Trophoblast cell (in vitro differentiated cells and primary cell): Measurements from ENCODE around the gene ZBTB32. TPM values are rescaled to one million over a fixed set of nuclear protein-coding genes. Genes with fewer than 3 reads are reported as not detected.
"Not testable (repeated sequence)": the region's sequence is repeated elsewhere in the genome, so short reads cannot be mapped to it uniquely, and the experiment has no call there.

Source experiments
- DNase-seq, 2 donors: peaks; one replicate each; pipeline ENCODE4 v3.0.0-alpha.2; 2016
- H2AFZ ChIP-seq: 2 replicates; pipeline ENCODE4 v1.6.1; 2013; ENCODE audit warnings: low read length, moderate library complexity, mild to moderate bottlenecking; ENCODE audit not compliant: insufficient read depth, poor library complexity
- H2AK5ac ChIP-seq: 2 replicates; pipeline ENCODE4 v1.6.1; 2013; ENCODE audit warnings: mild to moderate bottlenecking, low read length
- H2BK120ac ChIP-seq: 2 replicates; pipeline ENCODE4 v1.6.1; 2013; ENCODE audit warnings: low read length, mild to moderate bottlenecking, moderate library complexity; ENCODE audit not compliant: insufficient read depth, poor library complexity
- H2BK12ac ChIP-seq: 2 replicates; pipeline ENCODE4 v1.6.1; 2013; ENCODE audit warnings: mild to moderate bottlenecking, low read length, moderate library complexity
- H2BK5ac ChIP-seq: 2 replicates; pipeline ENCODE4 v1.6.1; 2013; ENCODE audit warnings: low read length, low read depth, moderate library complexity, mild to moderate bottlenecking; ENCODE audit not compliant: poor library complexity
- H3K14ac ChIP-seq: 2 replicates; pipeline ENCODE4 v1.6.1; 2013; ENCODE audit warnings: mild to moderate bottlenecking, low read length
- H3K18ac ChIP-seq: 2 replicates; pipeline ENCODE4 v1.6.1; 2013; ENCODE audit warnings: mild to moderate bottlenecking, low read length
- H3K23ac ChIP-seq: 2 replicates; pipeline ENCODE4 v1.6.1; 2013; ENCODE audit warnings: low read length
- H3K27ac ChIP-seq: 2 replicates; pipeline ENCODE4 v1.5.1; 2013; ENCODE audit warnings: low read depth, mild to moderate bottlenecking, inconsistent platforms, low read length, moderate library complexity
- H3K27me3 ChIP-seq: 2 replicates; pipeline ENCODE4 v1.6.1; 2013; ENCODE audit warnings: inconsistent platforms, mild to moderate bottlenecking, low read length, moderate library complexity; ENCODE audit not compliant: insufficient read depth
- H3K36me3 ChIP-seq, 2 experiments: 1 replicate in 1 of 2; 2 replicates in 1 of 2; pipeline ENCODE4 v1.6.1; 2013; ENCODE audit warnings: low read length in 2 of 2, mild to moderate bottlenecking in 2 of 2, moderate library complexity in 1 of 2; ENCODE audit not compliant: insufficient read depth in 2 of 2, control insufficient read depth in 1 of 2
- H3K4ac ChIP-seq: 2 replicates; pipeline ENCODE4 v1.6.1; 2013; ENCODE audit warnings: low read depth, mild to moderate bottlenecking, low read length, moderate library complexity
- H3K4me1 ChIP-seq, 2 experiments: 1 replicate in 1 of 2; 2 replicates in 1 of 2; pipeline ENCODE4 v1.6.1; 2013; ENCODE audit warnings: low read length in 2 of 2, mild to moderate bottlenecking in 2 of 2, moderate library complexity in 1 of 2; ENCODE audit not compliant: insufficient read depth in 2 of 2, control insufficient read depth in 1 of 2
- H3K4me2 ChIP-seq: 2 replicates; pipeline ENCODE4 v1.6.1; 2013; ENCODE audit warnings: inconsistent platforms, mild to moderate bottlenecking, low read length, moderate library complexity
- H3K4me3 ChIP-seq: 2 replicates; pipeline ENCODE4 v1.5.1; 2013; ENCODE audit warnings: mild to moderate bottlenecking, low read depth, low read length, inconsistent platforms
- H3K79me1 ChIP-seq: one replicate; pipeline ENCODE4 v1.6.1; 2013; ENCODE audit warnings: low read length
- H3K79me2 ChIP-seq: 2 replicates; pipeline ENCODE4 v1.6.1; 2013; ENCODE audit warnings: low read length, mild to moderate bottlenecking; ENCODE audit not compliant: control insufficient read depth, insufficient read depth, poor library complexity
- H3K9ac ChIP-seq: 2 replicates; pipeline ENCODE4 v1.6.1; 2013; ENCODE audit warnings: mild to moderate bottlenecking, low read length
- H3K9me3 ChIP-seq: 2 replicates; pipeline ENCODE4 v1.6.1; 2013; ENCODE audit warnings: low read depth, mild to moderate bottlenecking, control low read depth, inconsistent platforms, low read length; ENCODE audit not compliant: insufficient read depth
- H4K12ac ChIP-seq: 2 replicates; pipeline ENCODE4 v1.6.1; 2013; ENCODE audit warnings: low read depth, mild to moderate bottlenecking, low read length, moderate library complexity
- H4K8ac ChIP-seq: 2 replicates; pipeline ENCODE4 v1.6.1; 2013; ENCODE audit warnings: low read depth, mild to moderate bottlenecking, low read length, moderate library complexity
- H4K91ac ChIP-seq: one replicate; pipeline ENCODE4 v1.6.1; 2013; ENCODE audit warnings: low read depth, mild to moderate bottlenecking, low read length, moderate library complexity
- WGBS: extraction: QIAGEN DNeasy Blood & Tissue Kit; methylation state at CpG from one replicate; pipeline ENCODE4 v1.1.7; 2013; ENCODE audit warnings: missing lambda C conversion rate; ENCODE audit not compliant: insufficient read length, insufficient coverage; ENCODE audit errors: extremely low coverage; 5-methylcytosine and 5-hydroxymethylcytosine counted together
- polyA plus RNA-seq: library from polyadenylated mRNA; stranded (reverse); fragments of 200-250 nt; gene quantifications from 2 replicates; pipeline ENCODE4 v1.2.3, GENCODE V29; 2013

Gene ZBTB32
- not detected in 2 replicates for polyA plus RNA-seq

- no peak within 1 kb of the TSS for H2AFZ ChIP-seq
- H3K27me3 ChIP-seq: no peaks in the 10 kb centered on the region
- no peak within 1 kb of the TSS for H4K8ac ChIP-seq
- H3K4me1 ChIP-seq: peaks cover 3 to 5% of the 10 kb centered on the region in 2 experiments
- no peak within 1 kb of the TSS for H3K4me2 ChIP-seq
- no peak within 1 kb of the TSS for H3K4ac ChIP-seq
- H2BK12ac ChIP-seq: no peak within 1 kb of the TSS
- H3K23ac ChIP-seq: no peak within 1 kb of the TSS
- no peaks in the 10 kb centered on the region for H3K9me3 ChIP-seq
- H3K79me1 ChIP-seq: no peaks in the 10 kb centered on the region
- H3K27ac ChIP-seq: no peak within 1 kb of the TSS
- no peak within 1 kb of the TSS for H3K14ac ChIP-seq
- no CpG with 5 or more reads among the region's 24 CpGs for WGBS
- no peak within 1 kb of the TSS for H3K9ac ChIP-seq
- no peak within 1 kb of the TSS for H2BK5ac ChIP-seq
- no peaks in the 10 kb centered on the region for H3K36me3 ChIP-seq
- no peaks in the 10 kb centered on the region for H3K79me2 ChIP-seq
- H3K18ac ChIP-seq: no peak within 1 kb of the TSS
- no peak within 1 kb of the TSS for H4K12ac ChIP-seq
- no peak within 1 kb of the TSS for H2BK120ac ChIP-seq
- no peak within 1 kb of the TSS for H4K91ac ChIP-seq
- H3K4me3 ChIP-seq: no peak within 1 kb of the TSS
- H2AK5ac ChIP-seq: no peak within 1 kb of the TSS
- DNase-seq: peak in 1 of 2 donors; percentile 40
Measured at GRCh38 chr19:35704218-35704617, at the start of gene ZBTB32. Gene ZBTB32 (plus strand): TSS chr19:35704558. CDS start chr19:35714627, 10,069 bp downstream.

- H3K4me1 ChIP-seq, H3K18ac ChIP-seq, H3K79me2 ChIP-seq, H3K23ac ChIP-seq, H2AFZ ChIP-seq, H2BK12ac ChIP-seq, H3K4ac ChIP-seq, H4K12ac ChIP-seq, H3K79me1 ChIP-seq, H2AK5ac ChIP-seq, H4K8ac ChIP-seq, H3K9ac ChIP-seq, H3K14ac ChIP-seq, H3K9me3 ChIP-seq, DNase-seq, H2BK120ac ChIP-seq, H2BK5ac ChIP-seq, H4K91ac ChIP-seq, H3K27me3 ChIP-seq, H3K27ac ChIP-seq, H3K4me2 ChIP-seq: not testable (repeated sequence)
- Histone ChIP-seq H3K4me3 (peak overlapping the region; percentile 3), H3K36me3 (peaks cover 51 to 55% of the 10 kb centered on the region in 2 experiments)
- WGBS: no CpG with 5 or more reads among the region's 6 CpGs
Measured at GRCh38 chr19:35654828-35655227, 49.5 kb upstream of the ZBTB32 start.

GRCh38 chr19:35655600-35655999, 48.8 kb upstream of the ZBTB32 start:
- no CpG with 5 or more reads among the region's 4 CpGs for WGBS
- no peak for DNase-seq
- Histone ChIP-seq H3K27ac (no peak overlapping the region), H3K4me3 (no peak overlapping the region), H3K4ac (no peak overlapping the region), H2BK12ac (no peak overlapping the region), H3K27me3 (no peaks in the 10 kb centered on the region), H3K9ac (no peak overlapping the region), H2AK5ac (no peak overlapping the region), H4K91ac (no peak overlapping the region), H3K79me2 (no peaks in the 10 kb centered on the region), H3K4me2 (no peak overlapping the region), H3K18ac (no peak overlapping the region), H3K23ac (no peak overlapping the region), H2BK5ac (no peak overlapping the region), H2BK120ac (no peak overlapping the region), H3K14ac (no peak overlapping the region), H4K8ac (no peak overlapping the region), H3K79me1 (no peaks in the 10 kb centered on the region), H4K12ac (no peak overlapping the region), H2AFZ (no peak overlapping the region), H3K9me3 (no peaks in the 10 kb centered on the region), H3K4me1 (no peaks in the 10 kb centered on the region), H3K36me3 (peaks cover 54 to 58% of the 10 kb centered on the region in 2 experiments)

- Histone ChIP-seq H4K8ac (no peak overlapping the region), H2BK5ac (no peak overlapping the region), H2AFZ (no peak overlapping the region), H3K4ac (no peak overlapping the region), H3K4me1 (no peaks in the 10 kb centered on the region), H4K12ac (no peak overlapping the region), H3K79me2 (no peaks in the 10 kb centered on the region), H3K14ac (no peak overlapping the region), H3K9me3 (no peaks in the 10 kb centered on the region), H3K27ac (no peak overlapping the region), H2AK5ac (no peak overlapping the region), H4K91ac (no peak overlapping the region), H3K9ac (no peak overlapping the region), H3K27me3 (no peaks in the 10 kb centered on the region), H2BK12ac (no peak overlapping the region), H2BK120ac (no peak overlapping the region), H3K4me2 (no peak overlapping the region), H3K36me3 (peaks cover 44 to 56% of the 10 kb centered on the region in 2 experiments), H3K79me1 (no peaks in the 10 kb centered on the region), H3K23ac (no peak overlapping the region), H3K4me3 (no peak overlapping the region), H3K18ac (no peak overlapping the region)
- no peak for DNase-seq
- WGBS: no CpG with 5 or more reads among the region's 6 CpGs
Measured at GRCh38 chr19:35656700-35657099, 47.7 kb upstream of the ZBTB32 start.
